Measurements from ENCODE around the gene SMIM38.

SMIM38 gene

DNA sequence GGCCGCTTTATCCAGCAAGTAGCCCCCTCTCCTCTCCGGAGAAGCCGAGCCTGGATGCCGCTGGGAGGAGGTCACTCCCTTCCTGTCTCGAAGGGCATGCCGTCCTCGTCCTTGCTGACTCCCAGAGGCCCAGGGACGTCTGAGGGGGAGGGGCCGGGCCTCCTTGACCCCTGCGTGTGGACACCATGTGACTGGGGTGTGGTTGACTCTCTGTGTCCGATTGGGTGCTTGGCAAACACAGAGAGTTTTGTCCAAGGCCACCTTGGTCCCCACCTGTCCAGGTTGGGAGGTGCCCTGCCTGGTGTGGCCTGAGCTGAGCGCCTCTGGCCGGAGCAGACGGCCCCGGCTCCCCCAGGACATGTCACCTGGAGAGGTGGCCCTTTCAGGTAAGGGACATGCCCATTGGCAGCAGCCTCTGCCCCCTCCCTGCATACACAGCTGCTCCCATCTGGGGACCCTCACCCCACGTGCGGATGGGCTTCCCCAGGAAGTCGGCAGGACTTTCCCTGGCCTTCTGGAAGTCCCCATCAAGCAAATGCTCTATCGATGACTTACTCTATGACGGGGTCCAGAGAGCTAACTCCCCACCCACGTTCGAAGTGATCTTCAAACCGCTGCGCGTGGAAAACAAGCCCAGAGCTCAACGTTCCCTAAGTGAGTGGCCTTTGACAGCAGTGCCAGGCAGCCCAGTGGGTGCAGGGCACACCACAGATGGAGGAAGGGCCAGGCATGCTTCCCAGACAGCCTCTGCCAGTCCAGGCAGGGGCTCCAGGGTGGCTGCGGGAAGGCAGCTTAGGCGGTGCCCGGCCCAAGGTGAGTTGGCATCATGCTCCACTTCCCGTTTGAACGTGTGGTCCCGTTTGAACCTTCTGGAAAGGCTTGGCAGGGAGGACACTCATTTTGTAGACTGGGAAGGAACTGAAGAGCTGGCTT lies at the start of gene SMIM38:
TSS of gene SMIM38 (plus strand) at position 634 of the 933 bp plus-strand sequence. CDS start 1,912 bp downstream, outside the sequence.
- no peak for DNase-seq

DNA sequence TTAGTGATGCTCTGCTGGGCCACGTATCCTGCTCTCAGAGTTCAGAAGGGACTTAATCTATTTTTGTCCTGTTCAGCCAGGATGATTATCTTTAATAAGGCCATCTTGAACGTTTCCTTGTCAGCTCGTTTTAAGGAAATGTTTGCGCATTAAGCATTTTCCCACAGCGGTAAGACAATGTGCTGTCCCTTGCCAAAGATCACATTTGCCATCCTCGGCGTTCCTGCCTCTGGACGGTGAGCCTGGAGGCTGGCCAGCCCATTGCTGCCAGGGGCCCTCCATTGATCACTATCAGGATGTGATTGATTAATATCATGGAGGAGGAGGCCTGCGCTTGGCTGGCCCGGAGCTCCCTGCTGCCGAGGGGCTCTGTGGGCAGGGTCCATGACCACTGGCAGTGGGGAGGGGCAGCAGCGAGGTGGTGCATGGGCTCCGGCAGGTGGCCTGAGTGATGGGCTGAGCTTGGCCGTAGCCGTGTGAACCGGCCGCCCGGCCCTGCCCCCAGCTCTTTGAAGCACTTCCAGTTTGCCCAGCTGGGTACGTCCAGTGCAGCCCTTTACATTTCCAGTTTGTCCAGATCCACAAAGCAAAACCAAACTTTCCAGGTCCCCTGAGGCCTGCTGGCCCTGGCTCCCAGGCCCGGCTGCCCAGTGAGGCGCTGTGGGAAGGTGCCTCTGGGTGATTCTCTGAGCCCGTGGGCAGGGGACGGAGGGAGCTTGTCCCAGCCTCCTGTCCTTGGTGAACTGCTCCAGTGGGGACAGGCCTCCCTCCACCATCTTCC lies 49.5 kb upstream of the SMIM38 start:
- no peak for DNase-seq

DNA sequence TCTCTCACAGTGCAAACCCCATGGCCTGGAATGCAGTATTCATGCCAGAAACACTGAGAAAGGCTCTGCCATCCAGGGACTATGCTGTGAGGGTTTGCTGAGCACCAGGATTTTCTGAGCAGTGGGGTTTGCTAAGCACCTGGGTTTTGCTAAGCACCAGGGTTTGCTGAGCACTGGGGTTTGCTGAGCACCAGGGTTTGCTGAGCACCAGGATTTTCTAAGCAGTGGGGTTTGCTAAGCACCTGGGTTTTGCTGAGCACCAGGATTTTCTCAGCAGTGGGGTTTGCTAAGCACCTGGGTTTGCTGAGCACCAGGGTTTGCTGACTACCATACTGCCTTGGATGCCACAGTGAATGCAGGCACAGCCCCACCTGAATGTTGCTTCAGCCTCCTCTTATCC lies 48.3 kb upstream of the SMIM38 start:
- no peak for DNase-seq

DNA sequence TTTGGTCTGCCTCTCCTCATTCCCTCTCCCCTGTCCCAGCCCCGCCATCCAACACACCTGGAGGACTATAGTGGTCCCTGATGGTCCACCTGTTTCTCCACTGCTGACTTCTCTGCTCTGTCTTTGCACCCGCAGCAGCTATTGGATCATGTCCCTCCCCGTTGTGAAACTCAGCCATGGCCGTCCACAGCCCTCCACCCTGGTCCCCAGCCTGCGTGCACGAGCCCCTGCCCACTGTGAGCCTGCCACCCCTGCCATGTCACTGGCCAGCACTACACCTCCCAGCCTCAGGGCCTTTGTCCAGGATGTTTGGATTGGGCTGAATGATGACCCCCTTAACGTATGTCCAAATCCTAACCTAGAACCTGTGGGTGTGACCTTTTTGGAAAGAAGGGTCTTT lies 47.7 kb upstream of the SMIM38 start:
- no peak for DNase-seq

DNA sequence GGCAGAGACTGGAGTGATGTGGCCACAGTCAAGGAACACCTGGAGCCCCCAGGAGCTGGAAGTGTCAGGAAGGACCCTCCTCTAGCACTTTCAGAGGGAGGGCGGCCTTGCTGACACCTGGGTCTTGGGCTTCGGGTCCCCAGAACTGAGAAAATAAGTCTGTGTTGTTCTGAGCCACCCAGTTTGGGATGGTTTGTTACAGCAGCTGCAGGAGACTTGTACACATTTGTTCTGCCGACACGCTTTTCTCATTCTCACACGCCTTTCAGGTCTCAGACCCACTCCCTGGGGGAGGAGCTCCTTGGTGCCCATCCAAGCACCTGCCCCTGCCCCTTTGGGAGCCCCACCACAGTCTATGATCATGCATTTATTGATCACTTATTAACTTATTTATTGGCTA lies 47.2 kb upstream of the SMIM38 start:
- DNase-seq, result no peak

DNA sequence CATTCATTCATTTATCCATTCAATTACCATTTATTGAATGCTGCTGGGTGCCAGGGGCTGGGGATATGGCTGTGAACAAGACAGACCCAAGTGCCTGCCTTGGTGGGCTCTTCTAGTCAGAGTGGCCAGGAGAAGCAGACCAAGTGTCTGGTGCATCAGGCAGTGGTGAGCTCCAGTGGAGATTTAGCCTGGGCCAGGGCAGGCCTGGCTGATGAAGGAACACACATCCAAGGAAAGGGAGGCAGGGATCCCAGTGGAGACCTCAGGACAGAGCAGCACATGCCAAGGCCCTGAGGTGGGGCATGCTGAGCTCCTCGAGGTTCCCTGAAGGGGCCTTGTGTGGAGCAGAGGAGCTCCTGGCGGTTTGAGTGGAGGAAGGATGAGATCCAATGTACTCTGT lies 46.6 kb upstream of the SMIM38 start:
- DNase-seq, result no peak

DNA sequence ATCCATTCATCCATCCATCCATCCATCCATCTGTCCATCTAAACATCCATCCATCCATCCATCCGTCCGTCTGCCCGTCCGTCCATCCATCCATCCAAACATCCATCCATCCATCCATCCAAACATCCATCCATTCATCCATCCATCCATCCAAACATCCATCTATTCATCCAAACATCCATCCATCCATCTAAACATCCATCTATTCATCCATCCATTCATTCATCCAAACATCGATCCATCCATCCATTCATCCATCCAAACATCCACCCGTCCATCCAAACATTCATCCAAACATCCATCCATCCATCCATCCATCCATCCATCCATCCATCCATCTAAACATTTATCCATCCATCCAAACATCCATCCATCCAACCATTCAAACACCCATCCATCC lies 45.3 kb upstream of the SMIM38 start:
- no peak for DNase-seq

DNA sequence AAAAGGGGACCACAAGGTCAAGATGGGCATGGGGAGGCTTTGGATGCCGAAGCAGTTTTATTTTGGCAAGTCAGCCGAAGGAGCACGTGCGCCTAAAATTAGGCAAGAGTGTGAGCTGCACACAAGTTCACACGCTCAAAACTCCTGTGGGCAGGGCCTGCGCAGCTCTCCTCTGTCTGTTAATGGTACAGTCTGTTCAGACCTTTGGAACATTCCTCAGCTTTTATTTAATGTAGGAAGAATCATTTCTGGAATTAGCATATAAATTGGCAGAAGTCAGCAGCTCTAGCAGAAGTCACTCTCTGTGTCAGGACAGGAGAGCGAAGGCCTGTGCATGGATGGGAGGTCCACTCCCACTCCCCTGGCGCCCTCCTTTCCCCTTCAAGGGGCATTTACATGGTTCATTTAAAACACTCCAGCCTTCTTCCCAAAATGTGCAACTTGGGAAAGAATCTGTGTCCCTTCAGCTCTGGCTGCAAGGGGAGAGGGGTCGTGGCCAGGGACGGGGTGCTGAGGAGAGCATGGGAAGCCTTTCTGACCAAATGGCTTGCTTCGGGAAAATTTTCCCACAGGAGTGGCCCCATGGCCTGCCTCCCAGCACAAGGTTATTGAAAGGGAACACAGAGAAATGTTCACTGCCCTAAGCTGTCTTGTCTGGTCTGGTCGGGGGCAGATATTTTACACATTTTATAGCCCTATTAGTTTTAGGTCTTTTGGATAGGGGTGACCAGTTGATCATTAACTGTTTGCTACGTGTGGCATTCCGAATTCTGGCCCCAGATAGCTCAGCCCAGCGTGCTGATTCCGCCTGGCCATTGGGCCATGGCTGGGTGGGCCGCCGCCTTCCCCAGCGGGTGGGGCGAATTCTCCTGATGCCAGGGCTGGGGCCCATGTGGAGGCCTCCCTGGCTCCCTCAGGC lies 43.9 kb upstream of the SMIM38 start:
- DNase-seq, result no peak

DNA sequence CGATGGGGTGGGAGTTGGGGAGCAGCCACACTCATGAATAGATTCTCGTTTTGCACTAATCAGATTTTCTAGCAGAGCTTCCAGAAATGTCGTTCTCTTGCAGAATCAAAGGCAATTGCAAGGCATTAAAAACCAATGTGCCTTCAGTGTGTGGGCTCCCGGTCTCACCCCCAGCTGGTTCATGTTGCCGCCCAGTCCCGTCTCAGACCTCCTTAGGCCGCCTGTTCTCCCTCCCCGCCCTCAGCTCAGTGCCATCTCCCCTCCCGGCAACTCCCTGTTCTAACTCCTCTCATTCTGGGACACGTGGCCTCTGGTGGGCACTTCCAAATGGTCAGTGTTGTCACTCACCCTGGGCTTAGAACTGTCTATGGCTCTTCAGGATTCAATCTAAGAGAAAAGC lies 42.5 kb upstream of the SMIM38 start:
- DNase-seq, result no peak

DNA sequence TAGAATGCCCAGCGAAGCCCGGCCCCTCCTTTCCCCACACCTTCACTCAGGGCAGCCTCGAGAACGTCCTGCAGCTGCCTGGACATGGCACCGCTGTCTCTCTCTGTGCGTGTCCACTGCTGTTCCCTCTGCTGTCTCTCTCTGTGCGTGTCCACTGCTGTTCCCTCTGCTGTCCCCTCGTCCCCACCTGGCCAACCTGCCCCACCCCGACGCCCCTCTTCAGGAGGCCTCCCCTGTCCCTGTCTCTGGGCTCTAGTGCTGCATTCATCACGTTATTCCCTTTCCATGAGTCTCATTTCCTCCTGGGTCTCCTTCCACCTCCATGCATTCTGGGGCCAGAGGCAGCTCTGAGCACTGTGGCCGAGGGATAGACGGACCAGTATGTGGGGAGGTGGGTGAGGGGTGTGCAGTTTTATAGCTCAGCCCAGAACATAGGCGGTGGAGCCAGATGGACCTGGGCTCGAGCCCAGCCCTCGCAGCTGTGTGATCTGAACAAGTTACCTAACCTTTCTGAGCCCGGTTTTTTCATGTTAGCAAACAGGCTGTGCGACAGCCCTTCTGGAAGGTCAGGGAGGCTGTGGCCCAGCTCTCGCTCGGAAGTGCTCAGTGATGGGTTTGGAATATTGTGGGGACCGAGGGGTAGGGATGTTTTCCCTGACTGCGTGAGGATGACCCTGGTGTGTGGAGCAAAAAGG lies 41.9 kb upstream of the SMIM38 start:
- DNase-seq, result no peak

DNA sequence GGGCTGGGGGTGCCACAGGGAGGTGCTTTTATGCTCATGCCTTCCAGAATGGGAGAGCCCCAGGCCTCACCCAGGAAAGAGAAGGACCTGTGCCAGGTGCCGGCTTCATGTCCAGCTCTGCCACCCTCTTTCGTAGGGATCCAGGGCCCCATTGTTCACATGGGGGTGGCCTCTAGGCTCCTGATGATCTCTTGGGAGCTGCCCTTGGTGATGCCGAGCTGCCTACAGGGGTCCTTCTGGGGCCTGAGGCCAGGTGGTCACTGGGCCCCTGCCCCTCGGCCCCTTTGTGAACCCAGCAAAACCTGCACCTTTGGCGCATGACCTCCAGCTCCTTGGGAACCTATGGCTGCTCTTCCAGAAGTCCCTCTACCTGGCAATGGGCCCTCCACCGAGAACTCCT lies 41.4 kb upstream of the SMIM38 start:
- no peak for DNase-seq

DNA sequence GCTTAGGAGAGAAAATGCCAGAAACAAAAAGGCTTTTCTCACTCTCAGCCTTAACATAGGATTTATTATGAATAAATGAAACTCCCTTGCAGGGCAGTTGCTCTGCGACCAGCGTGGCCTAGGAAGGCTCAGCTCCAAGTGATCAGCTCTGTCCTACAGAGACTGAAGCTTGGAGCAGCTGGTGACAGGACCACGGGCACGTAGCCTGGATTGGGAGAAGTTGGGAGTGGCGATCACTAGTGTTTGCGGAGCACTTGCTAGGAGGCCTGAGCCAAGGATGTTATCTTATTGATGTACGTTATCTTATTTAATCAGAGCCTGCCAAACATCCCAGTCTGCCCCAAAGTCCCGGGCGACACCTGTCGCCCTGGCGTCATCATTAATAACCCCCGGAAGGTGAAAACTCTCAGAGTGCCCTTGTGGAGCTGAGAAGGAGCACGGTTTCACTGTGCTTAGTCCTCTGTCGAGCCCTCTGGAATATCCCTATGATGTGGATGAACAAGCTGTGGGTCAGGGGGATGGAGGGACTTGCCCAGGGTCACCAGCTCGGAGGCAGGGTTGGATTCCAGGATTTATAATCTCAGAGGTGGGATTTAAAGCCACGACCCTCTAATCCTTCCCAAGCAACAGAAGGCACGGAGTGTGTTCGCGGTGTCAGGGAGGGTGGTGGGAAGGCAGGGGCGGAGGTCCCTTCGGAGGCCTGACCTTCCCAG lies 40.8 kb upstream of the SMIM38 start:
- no peak for DNase-seq

DNA sequence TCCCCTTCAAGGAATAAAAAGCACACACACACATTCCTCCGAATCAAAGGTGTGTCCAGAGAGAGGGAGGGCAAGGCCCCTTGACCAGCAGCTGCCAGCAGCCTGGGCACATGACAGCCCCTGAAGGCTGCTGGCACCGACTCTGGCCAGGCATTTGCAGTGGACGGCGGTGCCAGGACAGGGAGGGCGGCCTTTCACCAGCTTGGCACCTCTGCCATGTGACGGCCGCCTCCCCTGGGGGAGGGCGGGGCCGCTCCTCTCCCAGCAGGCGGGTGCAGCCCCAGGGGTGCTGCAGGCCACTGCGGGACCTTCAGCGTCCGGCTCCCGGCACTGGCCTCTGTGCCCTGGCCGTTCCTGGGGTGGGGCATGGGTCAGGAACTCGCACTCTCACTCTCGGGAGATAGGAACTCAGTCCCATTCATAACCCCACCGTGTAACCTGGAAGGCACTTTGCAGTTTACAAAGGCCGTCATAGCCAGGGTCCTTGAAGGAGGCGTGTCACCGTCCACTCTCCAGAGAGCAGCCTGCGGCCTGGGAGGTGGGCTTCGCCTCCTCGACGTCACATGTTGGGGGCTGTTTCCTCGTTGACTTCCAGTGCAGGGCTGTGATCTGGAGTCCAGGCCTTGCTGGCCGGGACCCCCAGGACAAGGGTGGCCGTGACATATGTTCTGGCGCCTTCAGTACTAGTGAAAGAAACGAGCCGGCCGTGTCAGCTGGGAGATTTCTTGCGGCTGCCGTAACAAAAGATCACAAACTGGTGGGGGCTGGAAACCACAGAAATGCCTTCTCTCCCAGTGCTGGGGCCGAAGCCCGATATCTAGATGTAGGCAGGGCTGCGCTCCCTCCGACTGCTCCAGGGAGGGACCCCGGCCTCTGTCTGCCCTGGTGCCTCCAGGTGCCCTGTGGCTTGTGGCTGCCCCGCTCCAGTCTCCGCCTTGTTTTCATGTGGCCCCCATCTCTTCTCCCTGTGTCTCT lies 39.9 kb upstream of the SMIM38 start:
- DNase-seq, result no peak

DNA sequence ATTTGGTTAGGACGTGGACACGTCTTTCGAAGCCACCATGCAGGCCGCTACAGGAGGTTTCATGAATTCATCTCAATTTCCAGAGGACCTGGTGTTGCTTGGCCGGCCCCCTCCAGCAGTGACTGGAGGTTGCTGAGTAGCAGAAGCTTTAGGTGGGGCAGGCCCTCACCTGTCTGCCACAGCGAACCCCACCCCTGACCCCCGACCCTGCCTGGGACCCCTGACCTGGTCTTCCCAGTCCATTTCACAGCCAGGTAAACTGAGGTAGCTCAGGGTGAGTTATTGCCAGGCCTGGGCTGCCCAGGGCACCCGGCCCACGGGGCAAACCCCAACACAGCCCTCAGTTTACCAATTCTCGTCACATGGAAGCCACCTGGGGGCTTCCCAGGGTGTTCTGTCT lies 39.1 kb upstream of the SMIM38 start:
- no peak for DNase-seq

DNA sequence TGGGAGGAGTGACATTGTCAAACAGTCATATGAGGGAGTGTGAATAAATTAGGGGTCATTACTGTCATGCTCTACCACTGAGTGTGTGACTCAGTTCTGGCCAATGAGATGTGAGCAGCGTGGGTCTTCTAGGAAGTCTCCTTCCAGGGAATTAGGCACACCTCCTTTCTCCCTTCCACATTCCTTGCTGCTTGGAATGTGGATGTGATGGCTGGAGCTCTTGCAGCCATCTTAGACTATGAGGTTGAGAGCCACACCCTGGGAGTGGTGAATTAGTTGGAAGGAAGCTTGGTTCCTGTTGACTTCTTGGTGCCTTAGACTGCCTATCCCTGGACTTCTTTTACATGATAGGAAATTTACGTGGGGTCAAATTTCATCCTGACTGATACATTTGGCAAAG lies 36.5 kb upstream of the SMIM38 start:
- DNase-seq, result no peak

DNA sequence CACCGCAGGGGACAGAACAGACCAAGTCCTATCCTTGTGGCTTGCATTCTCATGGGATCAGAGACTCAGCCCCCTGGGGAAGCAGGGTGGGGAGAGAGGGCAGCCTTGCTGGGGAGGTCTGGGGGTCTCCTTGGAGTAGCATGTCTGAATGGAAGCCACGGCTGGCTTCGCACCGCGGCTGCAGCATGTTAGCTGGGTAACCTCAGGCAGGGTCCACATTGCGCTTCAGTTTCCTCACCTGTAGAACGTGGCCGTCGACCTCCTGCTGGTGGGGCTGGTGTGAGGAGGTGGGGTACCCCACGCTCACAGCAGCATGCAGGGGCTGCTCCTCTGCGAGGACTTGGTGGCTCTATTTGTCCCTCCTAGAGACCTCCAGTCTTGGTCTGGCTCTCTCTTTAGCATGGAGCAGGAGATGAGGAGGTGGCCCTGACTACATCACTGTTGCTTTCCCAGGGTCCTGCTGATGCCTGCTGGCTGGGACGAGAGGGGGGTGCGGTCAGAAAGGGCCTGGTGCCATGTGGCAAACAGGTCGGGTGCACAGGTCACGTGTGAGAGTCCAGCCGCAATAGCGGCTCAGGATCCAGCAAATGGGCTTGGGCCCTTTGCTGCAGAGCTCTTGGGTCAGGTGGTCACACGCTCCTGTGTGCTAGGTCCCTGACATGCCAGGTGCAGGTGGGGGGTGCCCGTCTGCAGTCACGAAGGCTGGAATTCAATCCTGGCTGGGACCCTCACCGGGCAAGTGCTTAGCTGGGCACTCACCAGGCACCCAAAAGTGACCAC lies 35.4 kb upstream of the SMIM38 start:
- DNase-seq, result no peak

DNA sequence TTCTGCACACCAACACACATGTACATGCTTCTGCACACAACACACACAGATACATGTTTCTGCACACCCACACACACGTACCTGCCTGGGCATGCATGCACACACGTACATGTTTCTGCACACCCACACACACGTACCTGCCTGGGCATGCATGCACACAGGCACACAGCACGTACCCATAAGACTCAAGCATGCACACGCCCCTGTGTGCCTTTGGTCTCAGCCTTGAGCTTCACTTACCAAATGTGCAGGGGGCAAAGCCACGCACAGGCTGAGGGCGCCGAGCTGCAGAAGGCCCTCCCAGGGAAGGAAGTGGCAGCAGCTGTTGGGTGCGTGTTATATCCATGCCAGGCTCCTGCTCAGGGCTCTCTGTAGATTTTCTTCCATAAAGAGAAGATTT lies 34.7 kb upstream of the SMIM38 start:
- DNase-seq, result no peak

DNA sequence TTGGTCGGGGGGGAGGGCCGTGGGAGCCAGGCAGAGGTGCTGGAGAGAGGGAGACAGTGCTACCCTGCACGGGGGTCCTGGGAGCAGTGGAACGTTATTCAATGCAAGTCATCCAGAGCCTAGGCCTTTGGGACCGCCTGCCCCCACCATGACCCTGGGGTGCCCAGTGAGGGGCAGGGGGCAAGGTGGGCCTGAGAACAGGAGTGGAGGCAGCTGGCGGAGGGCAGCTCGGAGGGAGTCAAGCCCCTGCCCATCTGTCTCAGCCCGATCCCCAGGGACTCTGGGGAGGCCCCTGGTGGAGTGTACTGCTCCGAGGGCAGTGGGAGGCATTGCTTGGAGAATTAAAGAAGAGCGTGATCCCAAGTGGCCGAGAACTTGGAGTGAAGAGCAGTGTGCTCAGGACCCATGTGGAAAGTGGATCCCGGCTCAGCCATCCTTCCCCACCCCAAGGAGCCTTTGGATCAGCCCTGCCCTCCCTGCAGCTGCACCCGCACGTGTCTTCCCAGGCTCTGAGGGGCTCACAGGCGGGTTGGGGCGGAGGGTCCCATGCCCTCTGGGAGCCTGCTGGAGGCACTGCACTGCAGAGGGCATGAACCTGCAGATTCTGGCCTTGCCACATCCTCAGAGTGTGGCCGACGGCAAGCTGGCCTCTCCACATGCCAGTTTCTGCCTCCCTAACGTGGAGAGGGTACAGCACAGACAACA lies 34.0 kb upstream of the SMIM38 start:
- no peak for DNase-seq

DNA sequence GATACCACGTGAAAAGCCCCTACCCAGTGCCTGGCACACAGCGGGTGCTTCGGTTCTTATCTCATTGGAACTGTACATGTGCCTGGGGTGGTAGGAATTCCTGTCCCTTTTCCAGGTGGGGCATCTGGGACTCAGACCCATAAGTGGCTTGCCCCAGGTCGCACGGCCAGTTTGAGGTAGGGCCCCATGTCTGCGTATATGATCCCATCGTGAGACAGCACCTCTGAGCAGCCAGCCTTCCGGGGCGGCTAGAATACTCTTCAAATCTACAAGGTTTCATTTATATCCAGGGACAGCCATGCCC lies 33.5 kb upstream of the SMIM38 start:
- DNase-seq, result no peak
